NT2/D1 (cell line): ENCODE data around the gene DOK1.

Experiments used
- DNase-seq: peaks from one replicate; pipeline ENCODE4 v3.0.0-alpha.2; 2011; ENCODE audit warnings: low read depth, low spot score
- H3K27me3 ChIP-seq: 2 replicates; pipeline ENCODE4 v1.6.0; 2011; ENCODE audit warnings: mild to moderate bottlenecking; ENCODE audit not compliant: insufficient read length, insufficient read depth
- H3K36me3 ChIP-seq: 2 replicates; pipeline ENCODE4 v1.6.1; 2011; ENCODE audit warnings: mild to moderate bottlenecking, low read length, mixed read lengths; ENCODE audit not compliant: insufficient read depth, insufficient read length
- H3K4me1 ChIP-seq: 2 replicates; pipeline ENCODE4 v1.5.1; 2011; ENCODE audit not compliant: insufficient read depth, insufficient read length
- H3K4me3 ChIP-seq: 2 replicates; pipeline ENCODE4 v1.5.1; 2011; ENCODE audit warnings: low read depth; ENCODE audit not compliant: insufficient read length
- H3K9ac ChIP-seq: 2 replicates; pipeline ENCODE4 v1.6.0; 2011; ENCODE audit warnings: low read depth; ENCODE audit not compliant: insufficient read length
- H3K9me3 ChIP-seq: 2 replicates; pipeline ENCODE4 v1.5.1; 2011; ENCODE audit warnings: mild to moderate bottlenecking, low read length; ENCODE audit not compliant: insufficient read depth
- SUZ12 ChIP-seq: IDR thresholded peaks from 2 replicates; pipeline ENCODE4 v1.6.1; 2011; ENCODE audit not compliant: insufficient read length, insufficient read depth; ENCODE audit errors: extremely low read depth
- YY1 ChIP-seq: IDR thresholded peaks from 2 replicates; pipeline ENCODE4 v1.6.1; 2011; ENCODE audit not compliant: insufficient read length, insufficient read depth
- ZNF274 ChIP-seq: IDR thresholded peaks from 2 replicates; pipeline ENCODE4 v1.6.1; 2011; ENCODE audit warnings: mild to moderate bottlenecking, low read depth, low read length

DOK1 gene

DNA sequence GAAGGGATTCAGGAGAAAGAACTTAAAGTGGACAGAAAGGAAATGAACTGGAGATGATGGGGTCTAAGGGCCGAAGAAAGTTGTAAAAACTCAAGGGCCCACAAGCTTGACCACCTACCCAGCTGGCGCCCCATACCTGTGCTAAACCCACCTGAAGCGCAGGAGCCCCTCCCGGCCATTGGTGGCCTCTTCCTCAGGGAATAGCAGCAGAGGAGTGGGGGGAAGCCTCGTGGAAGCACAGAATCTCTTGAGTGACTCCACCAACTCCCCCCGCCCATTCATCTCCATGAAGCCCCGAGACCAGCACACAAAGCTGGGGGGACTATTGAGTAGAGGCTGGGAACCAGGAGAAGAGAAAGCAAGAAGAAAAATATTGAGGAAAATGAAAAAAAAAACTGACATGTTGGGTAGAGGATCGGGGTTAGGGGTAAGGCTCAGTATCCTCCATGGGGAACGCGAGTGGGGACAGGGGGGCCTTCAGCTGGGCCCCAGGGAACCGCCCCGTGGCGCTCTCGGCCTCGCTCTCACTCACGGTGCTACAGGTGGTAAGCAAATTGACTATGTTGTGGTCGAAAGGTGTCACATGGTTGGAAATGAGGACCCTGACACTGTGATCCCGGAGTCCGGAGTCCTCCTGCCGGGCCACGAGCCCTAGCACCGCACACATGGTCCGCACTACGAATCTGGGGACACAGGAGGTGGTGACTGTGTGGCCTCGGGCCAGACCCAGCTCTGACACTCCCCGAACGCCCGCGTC is 25.7 kb upstream of the DOK1 start:
- Histone ChIP-seq H3K9me3 (no peaks in the 10 kb centered on the region), H3K27me3 (no peaks in the 10 kb centered on the region), H3K4me3 (peak overlapping the region; percentile 99), H3K9ac (peak overlapping the region; percentile 100), H3K4me1 (no peaks in the 10 kb centered on the region), H3K36me3 (peaks cover 68% of the 10 kb centered on the region)
- TF ChIP-seq YY1 = no peak
- no peak for TF ChIP-seq ZNF274
- TF ChIP-seq SUZ12 = no peak
- DNase-seq = no peak

DNA sequence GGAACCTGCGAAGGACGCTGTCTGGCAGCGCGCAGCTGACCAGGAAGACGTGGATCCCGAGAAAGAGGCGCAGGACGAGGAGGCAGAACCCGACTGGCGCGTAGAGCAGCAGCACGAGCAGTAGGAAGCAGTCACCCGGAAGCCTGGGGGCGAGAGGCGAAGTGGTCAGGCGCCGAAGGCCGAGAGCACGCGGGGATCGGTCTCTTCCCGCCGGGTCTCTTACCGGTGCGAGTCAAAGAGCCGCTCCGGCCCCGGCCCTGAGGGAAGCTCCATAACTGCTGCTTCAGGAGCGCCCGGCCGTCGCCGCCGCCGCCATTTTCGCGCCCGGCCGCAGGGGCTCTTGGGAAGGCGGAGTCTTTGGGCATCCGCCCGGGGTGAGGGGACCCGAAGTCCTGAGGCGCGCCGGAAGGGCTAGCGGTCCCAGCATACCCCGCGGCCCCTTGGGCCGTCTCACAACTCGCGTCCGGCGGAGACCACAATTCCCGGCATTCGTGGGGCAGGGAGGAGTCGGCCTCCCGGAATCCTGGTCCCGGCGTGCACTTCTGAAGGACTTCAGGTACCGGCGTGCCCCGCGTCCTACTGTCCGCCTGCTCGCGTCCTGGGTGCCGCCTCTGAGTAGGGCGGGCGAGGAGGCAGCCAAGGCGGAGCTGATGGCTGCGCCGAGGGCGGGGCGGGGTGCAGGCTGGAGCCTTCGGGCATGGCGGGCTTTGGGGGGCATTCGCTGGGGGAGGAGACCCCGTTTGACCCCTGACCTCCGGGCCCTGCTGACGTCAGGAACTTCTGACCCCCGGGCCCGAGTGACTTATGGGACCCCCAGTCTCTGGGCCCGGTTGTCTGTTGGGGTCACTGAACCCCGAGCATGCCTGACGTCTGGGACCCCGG is 24.9 kb upstream of the DOK1 start, which contains the start of the genes AUP1 and HTRA2:
TSS of gene AUP1 (minus strand) at position 350 of the 882 bp plus-strand sequence. CDS start at position 273, 77 bp downstream.
TSS of gene HTRA2 (plus strand) at position 577 of the 882 bp plus-strand sequence. CDS start at position 651, 74 bp downstream.
- peak; percentile 99 for DNase-seq
- peak within 1 kb of the TSS; percentile 99 for H3K4me3 ChIP-seq
- H3K36me3 ChIP-seq = peaks cover 76% of the 10 kb centered on the region
- no peaks in the 10 kb centered on the region for H3K27me3 ChIP-seq
- H3K9me3 ChIP-seq = no peaks in the 10 kb centered on the region
- H3K4me1 ChIP-seq = no peaks in the 10 kb centered on the region
- TF ChIP-seq YY1 = peak; percentile 71
- TF ChIP-seq SUZ12 = no peak
- peak within 1 kb of the TSS; percentile 100 for H3K9ac ChIP-seq

DNA sequence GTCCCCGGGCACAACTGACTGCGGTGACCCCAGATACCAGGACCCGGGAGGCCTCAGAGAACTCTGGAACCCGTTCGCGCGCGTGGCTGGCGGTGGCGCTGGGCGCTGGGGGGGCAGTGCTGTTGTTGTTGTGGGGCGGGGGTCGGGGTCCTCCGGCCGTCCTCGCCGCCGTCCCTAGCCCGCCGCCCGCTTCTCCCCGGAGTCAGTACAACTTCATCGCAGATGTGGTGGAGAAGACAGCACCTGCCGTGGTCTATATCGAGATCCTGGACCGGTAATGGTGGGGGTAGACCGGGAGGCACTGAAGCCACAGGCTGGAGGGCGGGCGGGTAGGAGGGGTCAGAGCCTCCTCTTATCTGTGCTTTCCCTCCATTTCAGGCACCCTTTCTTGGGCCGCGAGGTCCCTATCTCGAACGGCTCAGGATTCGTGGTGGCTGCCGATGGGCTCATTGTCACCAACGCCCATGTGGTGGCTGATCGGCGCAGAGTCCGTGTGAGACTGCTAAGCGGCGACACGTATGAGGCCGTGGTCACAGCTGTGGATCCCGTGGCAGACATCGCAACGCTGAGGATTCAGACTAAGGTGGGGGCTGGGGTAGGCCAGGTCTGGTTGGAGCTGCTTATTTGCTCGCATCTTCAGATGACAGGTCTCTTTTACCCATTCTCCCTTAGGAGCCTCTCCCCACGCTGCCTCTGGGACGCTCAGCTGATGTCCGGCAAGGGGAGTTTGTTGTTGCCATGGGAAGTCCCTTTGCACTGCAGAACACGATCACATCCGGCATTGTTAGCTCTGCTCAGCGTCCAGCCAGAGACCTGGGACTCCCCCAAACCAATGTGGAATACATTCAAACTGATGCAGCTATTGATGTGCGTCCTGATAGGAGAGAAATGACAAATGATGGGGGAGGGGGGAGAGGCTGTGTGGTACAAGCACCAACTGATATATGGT is 24.0 kb upstream of the DOK1 start:
- Histone ChIP-seq H3K4me3 (peak overlapping the region; percentile 68), H3K36me3 (peaks cover 69% of the 10 kb centered on the region), H3K9me3 (no peaks in the 10 kb centered on the region), H3K9ac (peak overlapping the region; percentile 82), H3K4me1 (no peaks in the 10 kb centered on the region), H3K27me3 (no peaks in the 10 kb centered on the region)
- TF ChIP-seq ZNF274 (no peak), YY1 (no peak), SUZ12 (no peak)
- DNase-seq = no peak

DNA sequence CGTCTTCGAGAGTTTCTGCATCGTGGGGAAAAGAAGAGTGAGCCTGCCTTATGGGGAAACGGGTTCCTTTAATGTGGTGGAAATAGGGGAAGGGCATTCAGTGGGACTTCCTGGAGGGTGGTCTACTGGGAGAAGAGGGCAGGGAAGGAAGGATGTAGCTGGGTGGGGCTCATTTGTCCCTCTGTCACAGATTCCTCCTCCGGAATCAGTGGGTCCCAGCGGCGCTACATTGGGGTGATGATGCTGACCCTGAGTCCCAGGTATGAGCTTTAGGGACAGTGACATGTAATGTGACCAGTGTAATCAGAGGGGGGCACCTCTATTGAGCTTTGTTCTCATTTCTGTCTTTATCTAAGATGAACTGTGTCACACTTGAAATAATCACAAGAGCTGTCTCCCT is 22.9 kb upstream of the DOK1 start:
- peaks cover 57% of the 10 kb centered on the region for H3K36me3 ChIP-seq
- no peaks in the 10 kb centered on the region for H3K4me1 ChIP-seq
- no peaks in the 10 kb centered on the region for H3K27me3 ChIP-seq
- no peaks in the 10 kb centered on the region for H3K9me3 ChIP-seq
- H3K9ac ChIP-seq = no peak overlapping the region
- H3K4me3 ChIP-seq = no peak overlapping the region
- no peak for DNase-seq
- TF ChIP-seq ZNF274 = no peak
- TF ChIP-seq SUZ12 = no peak
- TF ChIP-seq YY1 = no peak

DNA sequence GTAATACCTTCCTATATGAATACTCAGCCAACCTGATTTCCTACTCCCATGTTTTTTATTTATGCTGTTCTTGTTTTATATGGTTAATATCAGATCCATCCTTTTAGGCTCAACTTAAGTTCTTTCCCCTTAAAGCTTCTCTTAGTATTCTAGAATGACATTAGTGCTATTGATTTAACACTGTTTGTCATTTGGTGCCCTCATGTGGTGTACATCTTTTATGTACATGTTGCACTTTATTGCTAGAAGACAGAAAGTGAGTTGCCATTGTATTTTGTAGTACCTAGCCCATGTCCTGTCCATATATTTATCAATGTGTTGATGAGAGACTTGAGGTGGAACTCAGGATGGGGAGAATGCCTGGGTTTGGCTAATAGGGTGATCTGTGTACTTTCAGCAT is 22.3 kb upstream of the DOK1 start:
- H3K9me3 ChIP-seq = no peaks in the 10 kb centered on the region
- H3K4me3 ChIP-seq = no peak overlapping the region
- H3K36me3 ChIP-seq = peaks cover 52% of the 10 kb centered on the region
- no peaks in the 10 kb centered on the region for H3K4me1 ChIP-seq
- no peak for DNase-seq
- H3K27me3 ChIP-seq = no peaks in the 10 kb centered on the region
- no peak for TF ChIP-seq SUZ12
- no peak for TF ChIP-seq ZNF274
- TF ChIP-seq YY1 = no peak
- H3K9ac ChIP-seq = no peak overlapping the region

DNA sequence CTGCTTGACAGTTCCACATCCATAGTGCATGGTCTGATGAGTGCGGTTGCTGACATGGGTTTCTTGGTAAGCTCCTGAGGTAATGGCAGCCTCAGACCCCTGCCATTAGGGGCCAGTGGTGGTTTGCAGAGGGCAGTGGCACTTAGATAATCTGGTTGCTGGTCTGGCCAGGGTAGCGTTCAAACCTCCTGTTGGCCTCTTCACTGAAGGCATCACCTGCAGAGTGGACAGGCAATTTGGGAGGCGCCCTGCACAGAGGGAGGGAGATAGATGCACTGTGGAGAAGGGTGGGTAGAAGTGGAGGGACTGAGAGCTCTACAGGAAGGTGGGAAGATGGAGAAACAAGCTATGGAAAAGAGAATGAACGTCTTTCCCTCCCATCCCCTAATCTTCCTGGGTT is 21.1 kb upstream of the DOK1 start:
- no peaks in the 10 kb centered on the region for H3K9me3 ChIP-seq
- no peak overlapping the region for H3K4me3 ChIP-seq
- peaks cover 39% of the 10 kb centered on the region for H3K36me3 ChIP-seq
- TF ChIP-seq YY1 = no peak
- TF ChIP-seq SUZ12 = no peak
- no peak for TF ChIP-seq ZNF274
- no peaks in the 10 kb centered on the region for H3K27me3 ChIP-seq
- H3K4me1 ChIP-seq = no peaks in the 10 kb centered on the region
- H3K9ac ChIP-seq = no peak overlapping the region
- DNase-seq = no peak
